HG02973 (cell line): ENCODE measurements around the gene PPP2R5C.
A peak's percentile ranks its signal among the peaks of the same experiment; 100 is the strongest.
"Not testable (repeated sequence)": the region's sequence is repeated elsewhere in the genome, so short reads cannot be mapped to it uniquely, and the experiment has no call there.

ENCODE experiments used
- ATAC-seq: cut with Tn5 transposase; IDR thresholded peaks from one replicate; pipeline ENCODE4 v1.9.1; 2021; ENCODE audit warnings: moderate library complexity; ENCODE audit not compliant: unreplicated experiment

PPP2R5C gene

DNA sequence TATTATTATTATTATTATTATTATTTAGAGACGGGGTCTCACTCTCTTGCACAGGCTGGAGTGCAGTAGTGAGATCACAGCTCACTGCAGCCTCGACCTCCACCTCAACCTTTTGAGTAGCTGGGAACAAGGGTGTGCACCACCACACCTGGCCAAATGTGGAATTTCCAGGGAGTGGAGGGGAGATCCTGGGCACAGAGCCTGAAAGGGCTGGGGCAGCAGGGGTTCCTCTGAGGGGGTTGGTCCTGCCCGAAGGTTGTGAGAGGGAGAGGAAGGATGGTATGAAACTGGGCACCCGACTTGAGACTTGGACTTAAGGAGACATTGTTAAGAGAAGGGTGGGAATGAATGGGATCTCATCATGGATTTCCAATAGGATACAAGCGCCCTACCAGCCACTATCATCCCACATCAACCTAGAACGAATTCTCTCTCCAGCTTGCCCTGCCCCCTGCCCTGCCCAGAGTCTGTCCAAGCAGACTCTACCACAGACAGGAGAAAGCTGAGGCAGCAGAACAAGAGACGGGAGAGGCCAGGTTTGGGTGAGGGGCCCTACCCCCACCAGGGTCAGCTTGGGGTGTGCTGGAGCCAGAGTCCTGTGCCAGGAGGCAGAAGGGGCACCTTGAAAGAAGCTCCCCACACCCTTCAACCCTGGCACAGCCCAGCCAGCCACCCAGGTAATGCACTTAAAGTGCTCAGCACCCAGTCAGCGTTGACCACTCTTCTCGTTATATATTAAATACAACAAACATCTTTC is 200.4 kb downstream of the PPP2R5C start:
- ATAC-seq, result no peak

DNA sequence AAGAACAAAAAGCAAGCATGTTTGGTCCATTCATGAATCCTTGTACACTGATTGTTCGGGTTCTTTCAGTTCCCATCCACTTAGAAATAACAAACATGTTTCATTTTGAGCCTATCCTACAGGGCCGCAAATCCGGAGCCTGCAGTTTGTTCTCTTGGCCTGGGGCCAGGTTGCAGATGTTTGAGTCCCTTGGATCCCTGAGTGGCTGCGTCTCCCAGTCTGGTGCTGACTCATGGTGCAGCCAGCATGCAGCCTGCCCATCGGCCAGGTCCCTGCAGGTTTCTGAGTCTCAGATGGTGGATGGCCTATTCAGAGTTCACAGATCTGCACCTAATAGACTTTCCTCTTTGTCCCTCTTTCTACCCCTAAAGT is 201.0 kb downstream of the PPP2R5C start:
- no peak for ATAC-seq

DNA sequence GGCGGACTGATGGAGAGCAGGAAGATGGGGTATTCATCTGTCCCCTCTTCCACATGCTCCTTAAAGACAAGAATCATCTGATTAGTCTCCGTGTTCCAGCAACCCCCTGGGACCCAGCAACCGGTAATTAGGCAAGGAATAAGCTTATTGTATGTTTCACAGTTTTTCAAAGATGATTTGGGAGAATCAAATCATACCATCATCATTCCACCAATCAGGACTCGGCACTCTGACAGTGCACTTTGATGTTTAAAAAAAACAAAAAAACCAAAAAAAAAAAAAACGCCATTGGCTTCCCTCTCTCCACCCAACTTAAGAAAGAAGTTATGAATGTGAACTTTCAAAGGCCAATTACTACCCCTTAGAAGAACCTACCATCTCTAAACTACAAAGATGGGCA is 201.5 kb downstream of the PPP2R5C start:
- no peak for ATAC-seq

DNA sequence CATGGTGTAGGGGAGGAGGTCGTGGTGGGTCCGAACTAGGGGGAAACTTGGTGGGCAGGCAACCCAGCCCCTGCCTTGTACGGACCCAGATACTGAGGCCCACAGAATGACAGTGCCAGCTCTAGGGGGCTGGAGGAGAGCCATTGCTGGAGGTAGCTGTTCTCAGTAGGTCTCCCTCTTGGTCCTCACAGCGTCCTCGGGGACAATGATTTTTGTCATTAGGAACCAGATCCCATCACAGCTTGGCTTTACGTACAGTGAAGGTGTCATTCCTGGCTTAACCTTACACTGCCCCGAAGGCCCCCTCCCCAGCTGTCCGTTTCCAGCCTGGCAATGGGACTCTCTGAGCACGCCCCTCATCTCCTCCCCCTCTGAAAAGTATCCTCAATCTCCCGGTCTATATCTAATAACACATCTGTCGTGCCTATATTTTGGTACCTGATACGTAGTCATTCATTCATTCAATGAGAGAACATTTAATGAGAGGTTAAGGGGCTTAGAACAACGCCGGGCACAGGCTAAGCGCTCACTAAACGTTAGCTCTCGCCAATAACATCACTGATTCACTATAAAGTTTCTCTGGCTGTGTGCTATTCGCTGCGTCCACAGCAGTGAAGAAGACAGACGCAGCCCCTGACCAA is 202.3 kb downstream of the PPP2R5C start:
- ATAC-seq, result no peak

DNA sequence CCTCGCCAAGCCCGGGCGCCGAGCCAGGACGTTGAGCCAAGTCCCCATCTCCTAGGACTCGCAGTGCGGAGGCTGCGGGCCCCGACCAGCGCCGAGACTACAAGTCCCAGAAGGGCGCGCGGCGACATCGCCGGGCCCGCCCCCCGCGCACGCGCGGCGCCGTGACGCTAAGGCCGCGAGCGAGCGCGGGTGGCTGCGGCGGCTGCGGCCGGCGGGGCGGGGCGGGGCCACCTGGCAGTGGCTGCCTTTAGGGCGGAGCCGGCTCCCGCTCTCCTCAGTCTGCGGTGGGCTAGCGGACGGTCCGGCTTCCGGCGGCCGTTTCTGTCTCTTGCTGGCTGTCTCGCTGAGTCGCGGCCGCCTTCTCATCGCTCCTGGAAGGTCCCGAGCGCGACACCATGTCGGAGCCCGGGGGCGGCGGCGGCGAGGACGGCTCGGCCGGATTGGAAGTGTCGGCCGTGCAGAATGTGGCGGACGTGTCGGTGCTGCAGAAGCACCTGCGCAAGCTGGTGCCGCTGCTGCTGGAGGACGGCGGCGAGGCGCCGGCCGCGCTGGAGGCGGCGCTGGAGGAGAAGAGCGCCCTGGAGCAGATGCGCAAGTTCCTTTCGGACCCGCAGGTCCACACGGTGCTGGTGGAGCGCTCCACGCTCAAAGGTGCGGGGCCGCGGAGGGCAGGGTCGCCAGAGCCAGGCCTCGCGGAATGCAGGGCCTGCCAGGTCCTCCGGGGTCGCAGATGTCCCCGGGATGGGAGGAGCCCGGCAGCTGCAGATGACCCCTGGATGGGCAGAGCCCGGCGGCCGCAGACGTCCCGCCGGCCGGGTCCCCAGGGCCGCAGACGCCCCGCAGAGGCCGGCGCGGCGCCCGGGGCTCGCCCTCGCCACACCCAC is 203.0 kb downstream of the PPP2R5C start, which contains the start of gene DYNC1H1:
Gene DYNC1H1, plus strand, starts transcription at position 277 of the 884 bp plus-strand sequence. Its CDS starts 119 bp downstream, at position 396.
- ATAC-seq, result peak; percentile 69

DNA sequence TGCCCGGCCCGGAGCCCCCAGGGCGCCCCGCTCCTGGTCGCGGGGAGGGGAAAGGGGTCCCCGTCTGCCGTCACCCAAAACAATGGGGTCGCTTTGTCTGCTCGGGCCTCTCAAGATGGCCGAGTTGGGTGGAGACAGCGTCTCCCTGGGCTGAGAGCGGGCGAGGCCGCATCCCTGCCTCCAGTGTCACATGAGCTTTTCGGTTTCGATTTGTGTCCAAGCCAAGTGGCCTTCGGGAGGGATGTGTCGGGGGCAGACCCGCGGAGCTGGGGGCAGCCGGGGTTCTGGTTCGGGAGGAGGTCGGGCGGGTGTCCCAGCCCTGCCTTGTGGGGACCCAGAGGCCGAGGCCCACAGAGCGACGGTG is 203.7 kb downstream of the PPP2R5C start:
- peak; percentile 30 for ATAC-seq

DNA sequence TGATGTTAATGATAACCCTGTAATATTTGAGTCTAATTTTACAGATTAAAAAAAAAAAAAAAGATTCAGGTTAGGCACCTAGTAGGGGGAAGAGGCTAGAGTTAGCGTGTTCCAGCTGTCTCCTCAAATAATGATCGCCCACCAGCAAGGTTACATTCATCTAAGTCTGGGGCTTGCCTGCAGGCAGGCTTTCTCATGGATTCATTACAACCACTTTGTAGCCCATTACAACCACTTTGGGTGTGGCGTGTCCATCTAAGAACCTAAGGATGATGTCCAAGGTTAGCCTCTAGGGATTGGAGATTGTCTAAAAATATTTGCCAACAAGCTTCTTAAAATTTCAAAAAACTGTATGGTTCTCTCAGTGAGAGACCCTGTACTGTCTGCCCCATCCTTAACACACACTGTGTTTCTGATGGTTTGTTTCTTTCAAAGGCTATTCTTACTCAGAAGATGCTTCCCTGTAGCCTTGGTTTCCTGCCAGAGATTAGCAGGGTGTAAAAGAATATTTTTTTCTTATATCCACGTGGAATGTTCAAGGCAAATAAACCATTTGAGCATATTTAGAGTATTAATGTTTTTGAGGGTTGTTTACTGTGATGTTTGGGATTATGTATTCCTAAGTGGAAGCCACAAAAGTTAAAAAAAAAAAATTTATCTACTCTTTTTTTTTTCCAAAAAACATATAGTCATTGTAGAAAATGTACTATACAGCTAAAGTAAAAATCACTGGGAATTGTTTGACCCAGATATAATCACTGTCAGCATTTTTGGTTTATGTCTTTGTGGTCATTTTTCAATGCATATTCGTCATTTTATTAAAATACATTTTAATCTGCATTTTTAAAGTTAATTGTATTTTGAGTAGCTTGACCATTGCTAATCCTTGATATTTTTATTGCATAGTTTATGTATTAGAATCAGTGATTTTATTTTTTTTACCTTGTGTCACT is 204.5 kb downstream of the PPP2R5C start:
- ATAC-seq, result no peak

DNA sequence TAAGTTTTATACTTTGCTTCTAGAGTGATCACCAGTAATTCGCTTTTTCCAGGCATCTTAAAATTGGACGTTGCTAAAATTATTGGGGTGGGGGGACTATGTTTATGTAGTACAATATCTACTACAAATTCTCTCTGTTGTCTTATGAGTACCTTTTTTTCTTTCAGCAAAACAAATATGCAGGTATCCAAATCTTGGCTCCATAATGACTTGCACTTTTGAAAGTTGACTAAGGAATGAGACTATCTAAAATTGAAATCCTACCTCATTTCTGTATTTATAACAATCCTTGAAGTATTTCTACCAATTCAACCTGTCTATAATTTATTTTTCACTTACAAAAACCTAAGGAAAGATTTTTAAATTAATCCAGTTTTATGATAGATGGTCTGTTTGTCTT is 205.2 kb downstream of the PPP2R5C start:
- no peak for ATAC-seq

DNA sequence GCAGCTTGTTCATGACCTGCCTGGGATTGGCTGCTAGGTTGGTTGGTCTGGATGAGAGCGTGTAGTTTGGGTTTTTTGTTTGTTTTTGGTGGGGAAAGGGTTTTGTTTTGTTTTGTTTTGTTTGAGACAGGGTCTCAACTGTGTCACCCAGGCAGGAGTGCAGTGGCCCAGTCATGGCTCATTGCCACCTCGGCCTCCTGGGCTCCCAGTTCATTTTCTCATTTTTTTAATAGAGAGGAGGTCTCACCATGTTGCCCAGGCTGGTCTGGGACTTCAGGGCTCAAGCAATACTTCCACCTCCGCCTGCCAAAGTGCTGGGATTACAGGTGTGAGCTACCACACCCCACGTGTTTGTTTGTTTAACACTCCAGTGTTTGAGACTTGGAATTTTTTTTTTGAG is 206.7 kb downstream of the PPP2R5C start:
- no peak for ATAC-seq

DNA sequence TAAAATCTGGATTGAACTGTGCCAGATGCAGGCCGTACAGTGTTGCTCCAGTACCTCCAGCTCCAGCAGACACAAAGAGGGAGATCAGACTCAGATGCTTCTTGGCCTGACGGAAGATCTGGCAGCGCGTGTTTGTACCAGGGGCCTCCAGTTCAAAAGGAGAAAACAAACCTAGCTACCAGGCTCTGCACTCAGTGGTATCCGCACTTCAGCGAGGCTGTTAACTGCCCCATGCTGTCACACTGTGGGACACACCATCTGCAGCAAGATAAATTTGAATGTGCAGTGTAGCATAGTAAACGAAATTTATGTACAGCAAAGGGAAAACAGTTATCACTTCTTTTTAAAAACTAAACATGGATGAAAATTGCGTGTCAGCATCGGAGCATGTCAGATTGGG is 208.0 kb downstream of the PPP2R5C start:
- ATAC-seq, result no peak

DNA sequence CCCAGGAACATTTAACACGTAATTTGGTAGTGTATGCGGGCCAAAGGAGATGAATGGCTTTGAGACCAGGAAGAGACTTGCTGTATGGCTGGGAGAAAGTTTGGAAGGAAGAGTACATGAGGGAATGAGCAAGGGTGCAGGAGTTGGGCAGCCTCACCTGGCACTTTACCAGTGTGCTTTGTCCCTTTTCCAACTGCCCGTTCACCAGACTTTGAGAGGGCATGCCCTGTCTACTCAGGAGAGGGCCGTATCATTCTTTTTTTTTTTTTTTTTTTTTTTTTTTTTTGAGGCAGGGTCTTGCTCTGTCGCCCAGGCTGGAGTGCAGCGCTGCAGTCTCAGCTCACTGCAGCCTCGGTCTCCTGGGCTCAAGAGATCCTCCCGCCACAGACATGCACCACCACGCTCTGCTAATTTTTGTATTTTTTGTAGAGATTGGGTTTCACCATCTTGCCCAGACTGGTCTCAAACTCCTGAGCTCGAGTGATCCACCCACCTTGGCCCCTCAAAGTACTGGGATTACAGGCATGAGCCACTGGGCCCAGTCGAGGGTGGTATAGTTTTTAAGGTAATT is 209.4 kb downstream of the PPP2R5C start:
- ATAC-seq, result no peak

DNA sequence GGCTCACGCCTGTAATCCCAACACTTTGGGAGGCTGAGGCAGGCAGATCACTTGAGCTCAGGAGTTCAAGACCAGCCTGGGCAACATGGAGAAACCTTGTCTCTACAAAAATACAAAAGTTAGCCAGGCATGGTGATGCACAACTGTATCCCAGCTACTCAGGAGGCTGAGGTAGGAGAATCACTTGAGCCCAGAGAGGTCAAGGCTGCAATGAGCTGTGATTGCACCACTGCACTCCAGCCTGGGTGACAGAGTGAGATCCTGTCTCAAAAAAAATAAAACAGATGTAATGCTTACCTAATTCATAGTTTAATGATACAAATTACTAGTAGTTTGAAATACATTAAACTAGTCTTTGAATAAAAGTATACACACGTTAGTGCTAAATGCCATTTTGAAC is 209.9 kb downstream of the PPP2R5C start:
- ATAC-seq, result not testable (repeated sequence)

DNA sequence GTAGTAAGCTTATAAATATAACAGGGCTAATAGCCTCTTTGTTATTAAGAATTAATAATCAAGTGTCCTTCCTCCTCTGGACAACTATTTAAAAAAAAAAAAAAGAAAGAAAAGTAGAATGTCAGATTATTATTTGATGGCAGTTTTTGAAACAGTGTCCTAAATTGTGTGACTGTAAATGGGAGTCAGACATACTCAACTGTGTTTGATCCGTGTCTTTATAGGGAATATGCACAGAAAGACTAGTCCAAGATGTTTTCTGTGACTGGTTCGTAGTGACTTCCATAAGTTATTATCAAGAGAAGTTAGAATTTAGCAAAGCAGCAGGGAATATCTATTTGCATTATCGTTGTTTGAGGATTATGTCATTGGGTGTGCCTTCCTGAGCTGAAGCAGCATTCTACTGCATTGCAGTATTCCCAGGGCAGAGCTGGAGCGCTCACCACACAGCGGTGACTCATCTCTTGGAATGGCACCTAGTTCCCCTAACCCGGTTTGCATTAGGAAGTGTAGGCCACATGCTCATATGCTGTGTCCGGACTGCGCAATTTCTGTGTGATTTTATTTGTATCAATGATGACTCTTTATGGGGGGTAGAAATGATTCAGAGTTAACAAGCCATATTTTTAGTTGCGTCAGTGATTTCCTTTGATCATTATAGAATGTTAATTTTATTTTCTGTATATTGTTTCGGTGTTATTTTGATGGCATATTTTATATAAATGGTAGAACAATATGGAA is 210.8 kb downstream of the PPP2R5C start:
- ATAC-seq, result no peak

DNA sequence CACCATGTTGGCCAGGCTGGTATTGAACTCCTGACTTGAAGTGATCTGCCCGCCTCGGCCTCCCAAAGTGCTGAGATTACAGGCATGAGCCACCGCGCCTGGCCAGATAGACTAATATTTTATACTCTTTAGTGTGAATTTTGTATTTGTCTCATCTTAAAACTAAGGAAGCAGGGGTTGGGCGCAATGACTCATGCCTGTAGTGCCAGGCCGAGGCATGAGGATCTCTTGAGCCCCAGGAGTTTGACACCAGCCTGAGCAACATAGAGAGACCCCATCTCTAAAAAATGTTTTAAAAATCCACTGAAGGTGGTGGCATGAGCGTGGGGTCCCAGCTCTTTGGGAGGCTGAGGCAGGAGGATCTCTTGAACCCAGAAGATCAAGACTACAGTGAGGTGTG is 211.8 kb downstream of the PPP2R5C start:
- no peak for ATAC-seq

DNA sequence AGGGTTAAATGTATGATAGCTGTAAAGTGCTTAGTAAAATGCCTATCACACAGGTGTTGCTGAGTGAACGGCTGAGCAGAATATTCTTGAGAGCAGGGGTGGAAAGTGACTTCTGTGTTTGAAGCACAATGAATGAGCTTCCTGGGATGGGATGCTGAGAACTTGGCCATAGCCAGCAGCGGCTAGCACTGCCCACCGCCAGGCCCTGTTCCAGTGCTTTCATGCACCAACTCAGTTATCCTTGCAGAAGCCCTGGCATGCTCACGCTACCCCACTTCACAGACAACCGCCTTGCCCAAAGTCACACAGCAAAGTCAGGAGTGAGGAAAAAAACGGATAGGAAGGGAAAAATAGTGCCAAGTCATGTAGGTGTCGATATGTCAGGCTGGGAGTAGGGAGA is 213.7 kb downstream of the PPP2R5C start:
- ATAC-seq, result no peak
